Smooth muscle cell (in vitro differentiated cells): ENCODE measurements around the gene MARCHF9. TPM values are rescaled to one million over a fixed set of nuclear protein-coding genes. Genes with fewer than 3 reads are reported as not detected.

ENCODE experiments used
- DNase-seq: peaks from one replicate; lab custom pipeline; 2025; ENCODE audit not compliant: unreplicated experiment; lab: John Stamatoyannopoulos, UW
- H2AFZ ChIP-seq: fragments of 200-600 bp; sonication (generic); 2 replicates; pipeline ENCODE4 v1.6.0; 2016; ENCODE audit warnings: antibody characterized with exemption, low read depth, mild to moderate bottlenecking
- H3F3A ChIP-seq: fragments of 200-600 bp; sonication (generic); 2 replicates; pipeline ENCODE4 v1.6.0; 2017; ENCODE audit warnings: antibody characterized with exemption, low read depth
- H3K27ac ChIP-seq: fragments of 200-600 bp; sonication (generic); 2 replicates; pipeline ENCODE4 v1.5.1; 2016; ENCODE audit warnings: low read depth, mild to moderate bottlenecking
- H3K27me3 ChIP-seq: fragments of 200-600 bp; sonication (generic); 2 replicates; pipeline ENCODE4 v1.6.1; 2016; ENCODE audit warnings: low read depth, mild to moderate bottlenecking
- H3K36me3 ChIP-seq: fragments of 200-600 bp; sonication (generic); 2 replicates; pipeline ENCODE4 v1.5.1; 2016; ENCODE audit warnings: low read depth
- H3K4me1 ChIP-seq: fragments of 200-600 bp; sonication (generic); 2 replicates; pipeline ENCODE4 v1.5.1; 2016; ENCODE audit warnings: low read depth
- H3K4me2 ChIP-seq: fragments of 200-600 bp; sonication (generic); 2 replicates; pipeline ENCODE4 v1.6.0; 2016; ENCODE audit warnings: mild to moderate bottlenecking
- H3K4me3 ChIP-seq: fragments of 200-600 bp; sonication (generic); 2 replicates; pipeline ENCODE4 v1.5.1; 2016; ENCODE audit warnings: mild to moderate bottlenecking
- H3K79me2 ChIP-seq: fragments of 200-600 bp; sonication (generic); 2 replicates; pipeline ENCODE4 v1.6.0; 2016; ENCODE audit warnings: low read depth, mild to moderate bottlenecking
- H3K9ac ChIP-seq: fragments of 200-600 bp; sonication (generic); 2 replicates; pipeline ENCODE4 v1.6.0; 2016; ENCODE audit warnings: low read depth
- H3K9me3 ChIP-seq: fragments of 200-600 bp; sonication (generic); replicated peaks from 2 replicates; pipeline ENCODE4 v1.5.1; 2016; ENCODE audit warnings: low read depth
- H4K20me1 ChIP-seq: fragments of 200-600 bp; sonication (generic); 2 replicates; pipeline ENCODE4 v1.6.0; 2016; ENCODE audit warnings: low read depth
- WGBS: methylation state at CpG from one replicate; pipeline ENCODE4 v1.1.7; 2016; ENCODE audit warnings: low lambda C conversion rate; 5-methylcytosine and 5-hydroxymethylcytosine counted together
- polyA plus RNA-seq: library from polyadenylated mRNA; unstranded; fragments of >200 nt; fragmentation: Nextera tagmentation; extraction: Ambion mirVana; gene quantifications from 2 replicates; pipeline ENCODE4 v1.2.1, GENCODE V29; 2016
- total RNA-seq: library from RNA; depleted of rRNA; stranded (reverse); fragments of >200 nt; gene quantifications from 2 replicates; pipeline ENCODE4 v1.2.3, GENCODE V29; 2014
- TF ChIP-seq, protein P1 (sequence below): fragments of 200-600 bp; sonication (generic); IDR thresholded peaks from 2 replicates; pipeline ENCODE4 v1.5.1; 2017; ENCODE audit warnings: borderline replicate concordance, mild to moderate bottlenecking, antibody characterized with exemption; ENCODE audit not compliant: insufficient read depth, poor library complexity, severe bottlenecking

The MARCHF9 gene
- total and polyA plus RNA-seq, 2 experiments from 2014 or later, result 3.7 to 8.6 TPM

DNA sequence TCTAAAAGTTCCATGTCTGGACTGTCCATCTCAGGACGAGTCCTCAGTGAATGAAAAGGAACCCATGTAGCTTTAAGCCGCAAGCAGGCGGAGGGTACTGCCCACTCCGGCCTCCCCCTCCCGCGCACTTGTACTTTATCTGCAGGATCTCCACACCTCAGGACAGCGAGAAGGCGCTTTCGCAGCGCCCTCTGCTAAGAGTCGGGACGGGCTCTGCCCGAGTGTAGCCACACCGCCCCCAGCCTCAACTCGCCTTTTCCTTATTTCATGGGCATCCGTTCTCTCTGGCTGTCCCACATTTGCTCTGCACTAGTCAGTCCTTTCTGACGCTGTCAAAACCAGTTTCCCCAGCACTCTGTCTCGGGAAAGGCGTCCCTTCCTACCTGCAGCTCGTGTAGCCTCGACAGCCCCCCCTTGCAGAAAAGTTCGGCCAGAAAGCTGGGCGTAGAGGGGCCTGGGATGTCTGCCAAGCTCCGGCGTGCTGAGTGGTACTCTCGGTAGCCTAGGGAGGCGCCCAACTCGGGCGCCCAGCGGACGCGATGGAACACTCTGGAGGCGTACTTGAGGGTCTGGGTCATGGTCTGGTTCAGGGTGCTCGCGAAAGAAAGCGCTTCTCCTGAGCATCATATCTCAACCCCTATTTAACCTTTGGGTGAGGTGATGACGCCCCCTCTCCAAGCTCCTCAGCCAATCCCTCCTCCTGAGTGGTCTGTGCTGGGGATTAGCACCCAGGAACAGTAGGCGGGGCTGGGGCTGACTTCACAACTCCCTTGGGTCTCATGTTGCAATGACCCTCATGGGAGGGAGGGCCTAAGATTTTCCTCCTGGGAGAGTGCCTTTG, 11.8 kb downstream of the MARCHF9 start, which contains the start of gene CYP27B1:
Gene CYP27B1, minus strand, starts transcription at position 615 of the 841 bp plus-strand sequence. Its CDS starts 37 bp downstream, at position 578.
- no peaks in the 10 kb centered on the region for H4K20me1 ChIP-seq
- H3K9ac ChIP-seq, result no peak within 1 kb of the TSS
- H3K4me1 ChIP-seq, result peaks cover 26% of the 10 kb centered on the region
- H2AFZ ChIP-seq, result no peak within 1 kb of the TSS
- H3K27me3 ChIP-seq, result peaks cover 67% of the 10 kb centered on the region
- H3K36me3 ChIP-seq, result no peaks in the 10 kb centered on the region
- no peaks in the 10 kb centered on the region for H3K9me3 ChIP-seq
- WGBS, result 6% methylated on average over 38 of the region's 38 CpGs
- no peaks in the 10 kb centered on the region for H3K79me2 ChIP-seq
- no peaks in the 10 kb centered on the region for H3F3A ChIP-seq
- H3K4me3 ChIP-seq, result peak within 1 kb of the TSS; percentile 44
- H3K27ac ChIP-seq, result no peak within 1 kb of the TSS
- TF ChIP-seq, protein P1, sequence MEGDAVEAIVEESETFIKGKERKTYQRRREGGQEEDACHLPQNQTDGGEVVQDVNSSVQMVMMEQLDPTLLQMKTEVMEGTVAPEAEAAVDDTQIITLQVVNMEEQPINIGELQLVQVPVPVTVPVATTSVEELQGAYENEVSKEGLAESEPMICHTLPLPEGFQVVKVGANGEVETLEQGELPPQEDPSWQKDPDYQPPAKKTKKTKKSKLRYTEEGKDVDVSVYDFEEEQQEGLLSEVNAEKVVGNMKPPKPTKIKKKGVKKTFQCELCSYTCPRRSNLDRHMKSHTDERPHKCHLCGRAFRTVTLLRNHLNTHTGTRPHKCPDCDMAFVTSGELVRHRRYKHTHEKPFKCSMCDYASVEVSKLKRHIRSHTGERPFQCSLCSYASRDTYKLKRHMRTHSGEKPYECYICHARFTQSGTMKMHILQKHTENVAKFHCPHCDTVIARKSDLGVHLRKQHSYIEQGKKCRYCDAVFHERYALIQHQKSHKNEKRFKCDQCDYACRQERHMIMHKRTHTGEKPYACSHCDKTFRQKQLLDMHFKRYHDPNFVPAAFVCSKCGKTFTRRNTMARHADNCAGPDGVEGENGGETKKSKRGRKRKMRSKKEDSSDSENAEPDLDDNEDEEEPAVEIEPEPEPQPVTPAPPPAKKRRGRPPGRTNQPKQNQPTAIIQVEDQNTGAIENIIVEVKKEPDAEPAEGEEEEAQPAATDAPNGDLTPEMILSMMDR, result no peak
- peak within 1 kb of the TSS; percentile 84 for H3K4me2 ChIP-seq
- no peak for DNase-seq

GRCh38 chr12:57767305-57767698, 12.4 kb downstream of the MARCHF9 start:
- no peak overlapping the region for H2AFZ ChIP-seq
- no peaks in the 10 kb centered on the region for H3K79me2 ChIP-seq
- no peak for DNase-seq
- no peak overlapping the region for H3K27ac ChIP-seq
- H3K9ac ChIP-seq, result no peak overlapping the region
- H3K27me3 ChIP-seq, result peaks cover 61% of the 10 kb centered on the region
- H3K36me3 ChIP-seq, result no peaks in the 10 kb centered on the region
- no peaks in the 10 kb centered on the region for H3F3A ChIP-seq
- H4K20me1 ChIP-seq, result no peaks in the 10 kb centered on the region
- TF ChIP-seq, protein P1, result no peak
- H3K4me2 ChIP-seq, result peak overlapping the region; percentile 84
- H3K4me1 ChIP-seq, result peaks cover 26% of the 10 kb centered on the region
- H3K9me3 ChIP-seq, result no peaks in the 10 kb centered on the region
- H3K4me3 ChIP-seq, result no peak overlapping the region

DNA sequence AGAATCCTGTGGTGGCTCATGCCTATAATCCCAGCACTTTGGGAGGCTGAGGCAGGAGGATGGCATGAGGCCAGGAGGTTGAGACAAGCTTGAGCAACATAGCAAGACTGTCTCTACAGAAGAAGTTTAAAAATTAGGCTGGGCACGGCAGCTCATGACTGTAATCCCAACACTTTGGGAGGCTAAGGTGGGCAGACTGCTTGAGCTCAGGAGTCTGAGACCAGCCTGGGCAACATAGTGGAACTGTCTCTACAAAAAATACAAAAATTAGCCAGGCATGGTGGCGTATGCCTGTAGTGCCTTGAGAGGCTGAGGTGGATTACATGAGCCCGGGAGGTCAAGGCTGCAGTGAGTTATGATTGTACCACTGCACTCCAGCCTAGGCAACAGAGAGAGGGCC, 13.0 kb downstream of the MARCHF9 start:
- Histone ChIP-seq H2AFZ (no peak overlapping the region), H3K4me1 (peaks cover 26% of the 10 kb centered on the region), H3K4me3 (no peak overlapping the region), H3K9me3 (no peaks in the 10 kb centered on the region), H4K20me1 (no peaks in the 10 kb centered on the region), H3F3A (no peaks in the 10 kb centered on the region), H3K79me2 (no peaks in the 10 kb centered on the region), H3K4me2 (no peak overlapping the region), H3K27me3 (peaks cover 55% of the 10 kb centered on the region), H3K9ac (no peak overlapping the region), H3K36me3 (no peaks in the 10 kb centered on the region), H3K27ac (no peak overlapping the region)
- DNase-seq, result no peak
- 100% methylated on average over 3 of the region's 3 CpGs for WGBS
- TF ChIP-seq, protein P1, result no peak

GRCh38 chr12:57769594-57769993, 14.7 kb downstream of the MARCHF9 start:
- no peak overlapping the region for H3K4me3 ChIP-seq
- no peak for DNase-seq
- 97% methylated on average over 11 of the region's 11 CpGs for WGBS

More at GRCh38 chr12:57769594-57769993, 14.7 kb downstream of the MARCHF9 start:
- Histone ChIP-seq H3K27me3 (peaks cover 38% of the 10 kb centered on the region), H3K36me3 (no peaks in the 10 kb centered on the region), H3K79me2 (no peaks in the 10 kb centered on the region), H2AFZ (no peak overlapping the region), H4K20me1 (no peaks in the 10 kb centered on the region), H3K4me2 (no peak overlapping the region), H3K4me1 (peaks cover 26% of the 10 kb centered on the region), H3K9ac (no peak overlapping the region), H3K9me3 (no peaks in the 10 kb centered on the region), H3K27ac (no peak overlapping the region), H3F3A (no peaks in the 10 kb centered on the region)
- TF ChIP-seq, protein P1, result no peak
